VCaP (cell line): ENCODE measurements around the gene TRIM27.

ENCODE experiments used
- H3K27ac ChIP-seq: fragments of 450-650 bp; 2 replicates; pipeline ENCODE4 v1.5.1; 2017
- TF ChIP-seq, protein P1 (sequence below): fragments of 450-650 bp; conservative IDR thresholded peaks from 2 replicates; pipeline ENCODE4 v1.5.1; 2017; ENCODE audit warnings: mild to moderate bottlenecking, moderate library complexity

TRIM27 gene

GRCh38 chr6:28920281-28920680 lies 3.5 kb downstream of the TRIM27 start:
- no peak overlapping the region; the same call in 1 of the 2 replicates for H3K27ac ChIP-seq
- TF ChIP-seq, protein P1, sequence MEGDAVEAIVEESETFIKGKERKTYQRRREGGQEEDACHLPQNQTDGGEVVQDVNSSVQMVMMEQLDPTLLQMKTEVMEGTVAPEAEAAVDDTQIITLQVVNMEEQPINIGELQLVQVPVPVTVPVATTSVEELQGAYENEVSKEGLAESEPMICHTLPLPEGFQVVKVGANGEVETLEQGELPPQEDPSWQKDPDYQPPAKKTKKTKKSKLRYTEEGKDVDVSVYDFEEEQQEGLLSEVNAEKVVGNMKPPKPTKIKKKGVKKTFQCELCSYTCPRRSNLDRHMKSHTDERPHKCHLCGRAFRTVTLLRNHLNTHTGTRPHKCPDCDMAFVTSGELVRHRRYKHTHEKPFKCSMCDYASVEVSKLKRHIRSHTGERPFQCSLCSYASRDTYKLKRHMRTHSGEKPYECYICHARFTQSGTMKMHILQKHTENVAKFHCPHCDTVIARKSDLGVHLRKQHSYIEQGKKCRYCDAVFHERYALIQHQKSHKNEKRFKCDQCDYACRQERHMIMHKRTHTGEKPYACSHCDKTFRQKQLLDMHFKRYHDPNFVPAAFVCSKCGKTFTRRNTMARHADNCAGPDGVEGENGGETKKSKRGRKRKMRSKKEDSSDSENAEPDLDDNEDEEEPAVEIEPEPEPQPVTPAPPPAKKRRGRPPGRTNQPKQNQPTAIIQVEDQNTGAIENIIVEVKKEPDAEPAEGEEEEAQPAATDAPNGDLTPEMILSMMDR, result no peak

GRCh38 chr6:28914941-28915340 lies 8.8 kb downstream of the TRIM27 start:
- TF ChIP-seq, protein P1, result no peak
- H3K27ac ChIP-seq, result no peak overlapping the region

- TF ChIP-seq, protein P1, result no peak
- no peak overlapping the region for H3K27ac ChIP-seq
These were observed 12.7 kb downstream of the TRIM27 start for GRCh38 chr6:28910901-28911690.

DNA sequence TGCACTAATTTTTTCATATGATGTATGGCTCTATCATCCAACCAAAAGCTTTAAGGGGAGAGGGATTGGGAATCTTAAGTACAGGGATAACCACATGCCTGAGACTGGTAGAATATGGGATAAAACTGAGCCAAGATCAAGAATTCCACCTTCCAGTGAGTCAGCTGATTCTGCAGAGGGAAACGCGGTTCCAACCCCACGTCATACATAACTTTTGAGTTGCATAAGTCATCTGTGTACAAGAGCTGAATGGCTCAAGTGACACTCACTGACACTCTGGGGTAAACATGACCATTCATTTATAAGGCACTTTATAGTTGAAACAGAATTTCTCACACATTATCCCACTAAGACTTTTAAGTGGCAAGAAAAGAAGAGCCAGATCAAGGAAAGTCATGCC lies 16.4 kb downstream of the TRIM27 start:
- TF ChIP-seq, protein P1, result no peak
- no peak overlapping the region for H3K27ac ChIP-seq

GRCh38 chr6:28906669-28907068 lies 17.1 kb downstream of the TRIM27 start:
- no peak overlapping the region for H3K27ac ChIP-seq
- TF ChIP-seq, protein P1, result no peak

DNA sequence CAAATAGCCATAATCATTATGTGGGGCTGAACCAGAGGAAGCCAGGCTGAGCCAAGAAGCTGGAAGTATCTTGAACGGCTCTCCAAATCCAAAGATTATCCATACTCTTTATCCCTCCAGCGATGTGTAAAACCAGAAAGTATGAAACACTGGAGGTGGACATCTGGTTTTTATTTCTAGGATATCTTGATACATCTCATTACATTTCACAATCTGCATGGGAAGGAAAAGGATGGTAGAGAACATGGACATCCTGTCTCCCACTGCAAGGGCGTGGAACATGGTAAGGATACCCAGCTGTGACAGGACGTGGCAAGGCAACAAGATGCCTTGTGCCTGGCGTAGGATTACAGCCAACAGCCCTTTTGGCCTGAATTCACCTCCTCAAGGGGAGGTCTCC lies 20.1 kb downstream of the TRIM27 start:
- TF ChIP-seq, protein P1, result no peak
- no peak overlapping the region for H3K27ac ChIP-seq

GRCh38 chr6:28901831-28902230 lies 22.0 kb downstream of the TRIM27 start:
- no peak overlapping the region for H3K27ac ChIP-seq
- TF ChIP-seq, protein P1, result no peak
